ENCODE results near the gene BABAM2. TPM values are rescaled to one million over a fixed set of nuclear protein-coding genes. Genes with fewer than 3 reads are reported as not detected.

BABAM2 gene
- total and polyA plus RNA-seq, 2 experiments from 2014 or later: 35.2 to 46.1 TPM

DNA sequence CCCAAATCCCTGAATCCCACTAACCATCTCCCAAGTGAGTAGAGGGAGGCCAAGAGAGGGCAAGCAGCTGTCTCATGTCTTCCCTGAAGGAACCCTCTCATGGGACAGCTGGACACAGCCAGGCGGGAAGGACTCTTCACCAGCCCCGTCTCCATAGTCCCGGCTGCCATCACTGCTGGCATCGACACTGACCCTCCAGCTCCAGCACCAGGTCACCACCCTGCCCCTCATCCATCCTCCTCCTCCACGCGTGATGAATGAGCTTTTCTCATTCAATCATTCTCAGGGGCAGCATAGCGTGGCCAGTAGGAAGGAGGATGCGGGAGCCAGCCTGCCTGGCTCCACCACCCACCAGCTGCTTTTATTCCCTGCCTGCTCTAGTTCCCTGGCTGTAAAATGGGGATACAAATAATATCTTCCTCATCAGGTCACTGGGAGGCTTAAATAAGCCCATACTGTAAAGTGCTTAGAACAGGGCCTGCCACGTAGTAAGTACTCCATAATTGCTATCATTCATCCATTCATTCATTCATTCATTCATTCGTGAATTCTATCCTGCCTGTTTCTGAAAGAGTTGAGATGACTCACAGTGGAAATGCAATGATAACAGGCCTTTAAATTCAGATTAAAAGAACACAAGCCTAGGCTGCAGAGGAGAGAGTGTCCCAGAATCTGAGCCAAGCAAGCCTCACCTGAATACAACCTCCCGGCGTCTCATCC is 471.6 kb downstream of the BABAM2 start:
- H3K27ac ChIP-seq: no peak overlapping the region

DNA sequence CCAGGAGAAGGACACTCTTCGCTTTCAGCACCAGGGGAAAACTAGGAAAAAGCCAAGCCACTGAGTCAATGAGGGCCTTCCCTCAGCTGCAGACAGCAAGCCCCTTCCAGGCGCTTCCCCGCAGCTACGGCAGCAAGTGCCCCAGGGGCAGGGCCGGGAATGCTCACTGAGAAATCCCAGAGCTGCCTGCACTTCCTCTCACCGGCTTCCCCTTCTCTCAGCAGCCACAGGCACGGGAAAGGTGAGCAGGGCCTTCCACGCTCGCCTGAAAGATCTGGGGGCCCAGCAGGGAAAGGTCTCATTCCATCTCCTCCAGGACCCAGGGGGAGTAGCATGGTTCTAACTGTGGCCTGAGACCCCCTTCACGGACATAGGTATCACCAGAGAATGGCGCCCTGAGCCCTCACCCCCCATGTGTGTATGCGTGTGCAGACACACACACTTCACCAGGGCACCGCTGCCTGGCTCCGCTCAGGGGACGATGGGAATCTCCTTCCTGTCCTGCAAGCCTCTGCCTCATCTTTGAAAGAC is 472.5 kb downstream of the BABAM2 start:
- Histone ChIP-seq H2AFZ (no peak overlapping the region), H3K9me2 (ENCODE audit: insufficient read depth) (no peaks in the 10 kb centered on the region), H3K27ac (no peak overlapping the region), H3K9ac (no peak overlapping the region), H3K9me3 (ENCODE audit: low read depth) (no peaks in the 10 kb centered on the region), H4K20me1 (ENCODE audit: insufficient read depth) (no peaks in the 10 kb centered on the region), H3K4me2 (ENCODE audit: unreplicated experiment) (no peak overlapping the region), H3K36me3 (ENCODE audit: low read depth) (no peaks in the 10 kb centered on the region), H3K4me3 (no peak overlapping the region), H3F3A (ENCODE audit: insufficient read depth) (no peaks in the 10 kb centered on the region), H3K4me1 (ENCODE audit: insufficient read depth) (no peaks in the 10 kb centered on the region), H3K79me2 (ENCODE audit: insufficient read depth) (no peaks in the 10 kb centered on the region), H3K27me3 (replicated peaks; ENCODE audit: insufficient read depth) (no peaks in the 10 kb centered on the region)
- no peak for TF ChIP-seq EZH2phosphoT487 (IDR thresholded peaks at IDR 0.05; ENCODE audit: insufficient read depth, low read depth)
- no peak for TF ChIP-seq EZH2 (IDR thresholded peaks at IDR 0.05; ENCODE audit: insufficient read depth, poor library complexity, severe bottlenecking)
- 94 to 97% methylated on average over 15 of the region's 15 CpGs for WGBS, 2 experiments (ENCODE audit: low coverage in 1 of 2, low lambda C conversion rate in 2 of 2, missing lambda C conversion rate in 2 of 2)
- in situ Hi-C loops (cut with MboI): no loop called here
- no peak for DNase-seq

More for the DNA sequence above, 471.6 kb downstream of the BABAM2 start:
- H3K36me3 ChIP-seq (ENCODE audit: low read depth): no peaks in the 10 kb centered on the region
- H3K9ac ChIP-seq: no peak overlapping the region
- no peaks in the 10 kb centered on the region for H3K9me2 ChIP-seq (ENCODE audit: insufficient read depth)
- no peaks in the 10 kb centered on the region for H3K27me3 ChIP-seq (replicated peaks; ENCODE audit: insufficient read depth)
- H3K4me1 ChIP-seq (ENCODE audit: insufficient read depth): no peaks in the 10 kb centered on the region
- no peak for DNase-seq
- WGBS, 2 experiments (ENCODE audit: low coverage in 1 of 2, low lambda C conversion rate in 2 of 2, missing lambda C conversion rate in 2 of 2): 87 to 88% methylated on average over 12 of the region's 12 CpGs
- no peaks in the 10 kb centered on the region for H4K20me1 ChIP-seq (ENCODE audit: insufficient read depth)
- TF ChIP-seq EZH2phosphoT487 (IDR thresholded peaks at IDR 0.05; ENCODE audit: insufficient read depth, low read depth): no peak
- TF ChIP-seq EZH2 (IDR thresholded peaks at IDR 0.05; ENCODE audit: insufficient read depth, poor library complexity, severe bottlenecking): no peak
- H3K4me2 ChIP-seq (ENCODE audit: unreplicated experiment): no peak overlapping the region
- H3K79me2 ChIP-seq (ENCODE audit: insufficient read depth): no peaks in the 10 kb centered on the region
- no peaks in the 10 kb centered on the region for H3K9me3 ChIP-seq (ENCODE audit: low read depth)
- H3K4me3 ChIP-seq: no peak overlapping the region
- H2AFZ ChIP-seq: no peak overlapping the region
- in situ Hi-C loops (cut with MboI): no loop called here
- H3F3A ChIP-seq (ENCODE audit: insufficient read depth): no peaks in the 10 kb centered on the region

DNA sequence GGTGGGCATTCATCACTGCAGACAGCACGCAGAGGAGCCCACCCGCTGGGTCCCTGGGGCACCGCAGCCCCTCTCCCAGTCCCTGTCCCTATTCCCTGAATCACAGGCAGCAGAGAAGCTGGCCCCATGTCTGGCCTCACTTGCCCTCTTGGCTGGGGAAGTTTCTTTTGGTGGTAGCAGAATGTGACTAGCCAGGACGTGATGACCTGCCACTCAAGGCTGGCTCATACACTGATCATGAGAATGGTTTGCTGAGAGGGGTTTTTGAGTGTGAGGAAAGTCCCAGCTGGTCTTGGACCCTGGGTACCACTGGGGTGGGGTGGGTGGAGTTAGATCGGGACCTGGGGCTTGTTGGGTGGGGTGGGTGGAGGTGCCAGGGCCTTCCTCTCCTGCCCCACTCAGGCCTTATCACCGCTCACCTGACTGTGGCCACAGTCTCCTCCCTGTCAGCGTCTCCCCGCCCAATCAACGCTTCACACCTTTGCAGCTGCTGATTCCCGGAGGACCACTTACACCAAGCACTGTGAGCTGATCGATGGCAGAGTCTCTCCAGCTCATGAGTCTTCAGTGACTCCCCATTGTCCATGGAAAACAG is 473.3 kb downstream of the BABAM2 start:
- 87 to 92% methylated on average over 9 to 11 of the region's 11 CpGs for WGBS, 2 experiments (ENCODE audit: low coverage in 1 of 2, low lambda C conversion rate in 2 of 2, missing lambda C conversion rate in 2 of 2)
- H3K9ac ChIP-seq: no peak overlapping the region
- DNase-seq: no peak

DNA sequence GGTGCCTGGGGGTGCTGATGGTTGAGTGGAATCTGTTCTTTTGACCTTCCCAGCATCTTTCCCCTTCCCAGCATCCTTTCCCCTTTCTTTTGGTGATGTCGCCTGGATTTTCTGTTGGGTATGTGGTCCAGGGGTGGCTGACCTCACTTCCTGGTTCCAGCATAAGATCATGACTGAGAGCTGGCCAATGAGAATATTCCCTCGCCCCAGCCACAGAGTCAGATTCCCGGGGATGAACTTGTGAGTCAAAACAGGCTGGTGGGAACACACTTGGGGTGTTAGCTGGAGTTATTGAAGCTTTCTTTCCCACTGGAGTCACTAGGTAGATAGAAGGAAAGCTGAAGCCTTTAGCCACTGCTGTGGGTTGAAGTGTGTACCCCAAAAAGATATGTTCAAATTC is 474.1 kb downstream of the BABAM2 start:
- in situ Hi-C loops (cut with MboI): no loop called here
- H3K27ac ChIP-seq: no peak overlapping the region
- no peaks in the 10 kb centered on the region for H3K9me2 ChIP-seq (ENCODE audit: insufficient read depth)
- no peaks in the 10 kb centered on the region for H3K27me3 ChIP-seq (replicated peaks; ENCODE audit: insufficient read depth)
- no peaks in the 10 kb centered on the region for H3K4me1 ChIP-seq (ENCODE audit: insufficient read depth)
- no peak overlapping the region for H3K4me2 ChIP-seq (ENCODE audit: unreplicated experiment)
- H3K9ac ChIP-seq: no peak overlapping the region
- H3K79me2 ChIP-seq (ENCODE audit: insufficient read depth): no peaks in the 10 kb centered on the region
- H4K20me1 ChIP-seq (ENCODE audit: insufficient read depth): no peaks in the 10 kb centered on the region
- 75 to 80% methylated on average over 3 of the region's 3 CpGs for WGBS, 2 experiments (ENCODE audit: low coverage in 1 of 2, low lambda C conversion rate in 2 of 2, missing lambda C conversion rate in 2 of 2)
- H2AFZ ChIP-seq: 0 out of 2 replicates have a peak overlapping the region, but pooled peaks have one; percentile 48
- H3K4me3 ChIP-seq: no peak overlapping the region
- peak; percentile 42 for DNase-seq
- TF ChIP-seq EZH2 (IDR thresholded peaks at IDR 0.05; ENCODE audit: insufficient read depth, poor library complexity, severe bottlenecking): no peak
- no peak for TF ChIP-seq EZH2phosphoT487 (IDR thresholded peaks at IDR 0.05; ENCODE audit: insufficient read depth, low read depth)
- H3K9me3 ChIP-seq (ENCODE audit: low read depth): no peaks in the 10 kb centered on the region
- no peaks in the 10 kb centered on the region for H3K36me3 ChIP-seq (ENCODE audit: low read depth)
- no peaks in the 10 kb centered on the region for H3F3A ChIP-seq (ENCODE audit: insufficient read depth)

More for the DNA sequence above, 473.3 kb downstream of the BABAM2 start:
- H3K9me2 ChIP-seq (ENCODE audit: insufficient read depth): no peaks in the 10 kb centered on the region
- TF ChIP-seq EZH2phosphoT487 (IDR thresholded peaks at IDR 0.05; ENCODE audit: insufficient read depth, low read depth): no peak
- TF ChIP-seq EZH2 (IDR thresholded peaks at IDR 0.05; ENCODE audit: insufficient read depth, poor library complexity, severe bottlenecking): no peak
- H3K4me2 ChIP-seq (ENCODE audit: unreplicated experiment): no peak overlapping the region
- in situ Hi-C loops (cut with MboI): no loop called here
- H3K9me3 ChIP-seq (ENCODE audit: low read depth): no peaks in the 10 kb centered on the region
- no peaks in the 10 kb centered on the region for H3K36me3 ChIP-seq (ENCODE audit: low read depth)
- H4K20me1 ChIP-seq (ENCODE audit: insufficient read depth): no peaks in the 10 kb centered on the region
- H3K4me1 ChIP-seq (ENCODE audit: insufficient read depth): no peaks in the 10 kb centered on the region
- H3K27me3 ChIP-seq (replicated peaks; ENCODE audit: insufficient read depth): no peaks in the 10 kb centered on the region
- H2AFZ ChIP-seq: no peak overlapping the region
- no peak overlapping the region for H3K27ac ChIP-seq
- no peak overlapping the region for H3K4me3 ChIP-seq
- no peaks in the 10 kb centered on the region for H3F3A ChIP-seq (ENCODE audit: insufficient read depth)
- no peaks in the 10 kb centered on the region for H3K79me2 ChIP-seq (ENCODE audit: insufficient read depth)
